HepG2 (cell line): ENCODE data around the gene APRT. TPM values are rescaled to one million over a fixed set of nuclear protein-coding genes. Genes with fewer than 3 reads are reported as not detected.
A peak's percentile ranks its signal among the peaks of the same experiment; 100 is the strongest.

ENCODE experiments used
- ARNT ChIP-seq: fragments of 450-650 bp; IDR thresholded peaks from 2 replicates; pipeline ENCODE4 v1.6.1; 2017
- ASH2L ChIP-seq: fragments of 300-600, 200-600 bp; sonication (generic); IDR thresholded peaks from 2 replicates; pipeline ENCODE4 v1.7.0; 2017; ENCODE audit warnings: low read depth, mild to moderate bottlenecking, moderate library complexity, mixed read lengths, low read length; ENCODE audit not compliant: insufficient read length
- CBX1 ChIP-seq: IDR thresholded peaks from one replicate; pipeline ENCODE4 v1.6.1; 2016; ENCODE audit warnings: antibody characterized with exemption, low read depth
- EZH2 ChIP-seq: conservative IDR thresholded peaks from 2 replicates; pipeline ENCODE4 v1.6.1; 2012; ENCODE audit warnings: mild to moderate bottlenecking, low read depth, low read length, moderate library complexity
- HIC2 ChIP-seq: sonication (generic); formaldehyde crosslinking; IDR thresholded peaks from 2 replicates; pipeline ENCODE4 v1.9.0; 2022; ENCODE audit warnings: low read depth, missing genetic modification reagents
- HIVEP1 ChIP-seq: sonication (generic); formaldehyde crosslinking; IDR thresholded peaks from 2 replicates; pipeline ENCODE4 v1.4.0; 2020; ENCODE audit warnings: mild to moderate bottlenecking, missing genetic modification reagents
- KDM2A ChIP-seq: sonication (generic); formaldehyde crosslinking; IDR thresholded peaks from 2 replicates; pipeline ENCODE4 v1.4.0; 2020; ENCODE audit warnings: low read depth, missing genetic modification reagents, borderline replicate concordance
- KDM5B ChIP-seq: sonication (generic); formaldehyde crosslinking; IDR thresholded peaks from 2 replicates; pipeline ENCODE4 v1.4.0; 2020; ENCODE audit warnings: missing genetic modification reagents, mild to moderate bottlenecking, borderline replicate concordance
- MAFF ChIP-seq: IDR thresholded peaks from 2 replicates; pipeline ENCODE4 v1.6.1; 2011; ENCODE audit warnings: low read depth, low read length, improper control_type of control experiment
- RXRA ChIP-seq: sonication (generic); formaldehyde crosslinking; IDR thresholded peaks from 2 replicates; pipeline ENCODE4 v1.5.1; 2020; ENCODE audit warnings: missing genetic modification reagents
- SNAPC5 ChIP-seq: sonication (generic); formaldehyde crosslinking; IDR thresholded peaks from 2 replicates; pipeline ENCODE4 v1.8.1; 2023; ENCODE audit warnings: mild to moderate bottlenecking, missing genetic modification reagents, borderline replicate concordance
- STAT6 ChIP-seq: sonication (generic); formaldehyde crosslinking; IDR thresholded peaks from 2 replicates; pipeline ENCODE4 v1.4.0; 2020; ENCODE audit warnings: missing genetic modification reagents, mild to moderate bottlenecking, borderline replicate concordance
- SYNCRIP ChIP-seq: fragments of 200-400 bp; formaldehyde crosslinking; IDR thresholded peaks from 2 replicates; pipeline ENCODE4 v1.6.1; 2018; ENCODE audit warnings: mild to moderate bottlenecking, low read depth, low read length; ENCODE audit not compliant: insufficient read depth
- TCF12 ChIP-seq, 2 experiments: fragments of 450-650 bp in 1 of 2; sonication (generic) in 1 of 2; formaldehyde crosslinking in 1 of 2; IDR thresholded peaks; 2 replicates each; pipeline versions ENCODE4 v1.6.1 to v1.8.0; 2017 to 2022; ENCODE audit warnings: antibody characterized with exemption in 1 of 2, mild to moderate bottlenecking in 1 of 2, missing genetic modification reagents in 1 of 2, moderate library complexity in 1 of 2
- TEAD3 ChIP-seq: optimal IDR thresholded peaks from 2 replicates; pipeline ENCODE3; 2016; ENCODE audit warnings: borderline replicate concordance
- ZEB1 ChIP-seq: IDR thresholded peaks from 2 replicates; pipeline ENCODE4 v1.6.1; 2012; ENCODE audit warnings: mild to moderate bottlenecking, low read depth, inconsistent platforms; ENCODE audit not compliant: insufficient replicate concordance
- ZNF143 ChIP-seq: sonication (generic); formaldehyde crosslinking; IDR thresholded peaks from 2 replicates; pipeline ENCODE4 v1.4.0; 2020; ENCODE audit warnings: missing genetic modification reagents
- ZNF263 ChIP-seq: sonication (generic); formaldehyde crosslinking; IDR thresholded peaks from 2 replicates; pipeline ENCODE4 v1.4.0; 2020; ENCODE audit warnings: missing genetic modification reagents
- ZNF275 ChIP-seq: sonication (generic); formaldehyde crosslinking; IDR thresholded peaks from 2 replicates; pipeline ENCODE4 v1.8.0; 2022; ENCODE audit warnings: missing genetic modification reagents, mild to moderate bottlenecking, inconsistent platforms, borderline replicate concordance
- ZNF280B ChIP-seq: sonication (generic); formaldehyde crosslinking; IDR thresholded peaks from 2 replicates; pipeline ENCODE4 v1.5.0; 2020; ENCODE audit warnings: missing genetic modification reagents, mild to moderate bottlenecking, borderline replicate concordance
- ZNF589 ChIP-seq: sonication (generic); formaldehyde crosslinking; conservative IDR thresholded peaks from 2 replicates; pipeline ENCODE4 v1.8.0; 2022; ENCODE audit warnings: mild to moderate bottlenecking, moderate library complexity, missing genetic modification reagents
- ZNF792 ChIP-seq: IDR thresholded peaks from 2 replicates; pipeline ENCODE4 v1.6.1; 2016
- polyA plus RNA-seq, 8 experiments: library from polyadenylated mRNA; depleted of rRNA in 3 of 8; stranded (reverse) in 7 of 8; unstranded in 1 of 8; fragments of >200 nt; fragmentation: Illumina TruSeq in 4 of 8; extraction: Trizol in 4 of 8; gene quantifications; 2 replicates each; pipeline versions ENCODE4 v1.2.1 to v1.2.3, GENCODE V29; 2011 to 2016; ENCODE audit warnings: low read depth in 4 of 8, missing spikeins in 1 of 8, mixed read lengths in 1 of 8; ENCODE audit not compliant: insufficient read depth in 1 of 8
- total RNA-seq, 5 experiments: library from RNA; depleted of rRNA; stranded (reverse); fragments of >200 nt; fragmentation: Illumina TruSeq; extraction: Trizol; gene quantifications; 2 replicates each; pipeline ENCODE4 v1.2.3, GENCODE V29; 2016; ENCODE audit warnings: low read depth in 1 of 5

Gene APRT
- total and polyA plus RNA-seq, 2 of the 13 experiments (the other 11 are each of a cell fraction or from before 2014, with no cell fraction given) = 155 to 242 TPM

GRCh38 chr16:88815901-88816589, 4.3 kb upstream of the APRT start (continued):
- no peak for TF ChIP-seq ARNT
- TF ChIP-seq ZNF275 (CRISPR knock-in tag) = no peak
- TF ChIP-seq KDM5B (CRISPR knock-in tag) = peak; percentile 62; the same call in 1 of the 2 replicates
- TF ChIP-seq ZNF792 (CRISPR knock-in tag) = no peak
- no peak for TF ChIP-seq TCF12 (IDR thresholded peaks at IDR 0.05)
- no peak for TF ChIP-seq TCF12 (CRISPR knock-in tag; IDR thresholded peaks at IDR 0.05)
- TF ChIP-seq HIVEP1 = 0 out of 2 replicates have a peak, but pooled peaks have one; percentile 29
- TF ChIP-seq MAFF = peak; percentile 59; the same call in 1 of the 2 replicates
- peak; percentile 87 for TF ChIP-seq HIC2
- peak; percentile 36 for TF ChIP-seq TEAD3 (CRISPR knock-in tag)
- peak; percentile 11; the same call in 1 of the 2 replicates for TF ChIP-seq ZNF263 (CRISPR knock-in tag)
- no peak for TF ChIP-seq EZH2
- TF ChIP-seq ASH2L = no peak
- no peak for TF ChIP-seq ZNF589
- TF ChIP-seq ZNF280B (CRISPR knock-in tag) = peak; percentile 76
- TF ChIP-seq ZEB1 = no peak
- no peak for TF ChIP-seq RXRA (CRISPR knock-in tag)
- no peak for TF ChIP-seq CBX1
- TF ChIP-seq ZNF143 (CRISPR knock-in tag) = 0 out of 2 replicates have a peak, but pooled peaks have one; percentile 16
- peak; percentile 56; the same call in 1 of the 2 replicates for TF ChIP-seq KDM2A
- TF ChIP-seq STAT6 (CRISPR knock-in tag) = no peak
- no peak for TF ChIP-seq SNAPC5 (CRISPR knock-in tag)
- no peak for TF ChIP-seq SYNCRIP
